ENCODE data around the gene METAP2.

METAP2 gene

DNA sequence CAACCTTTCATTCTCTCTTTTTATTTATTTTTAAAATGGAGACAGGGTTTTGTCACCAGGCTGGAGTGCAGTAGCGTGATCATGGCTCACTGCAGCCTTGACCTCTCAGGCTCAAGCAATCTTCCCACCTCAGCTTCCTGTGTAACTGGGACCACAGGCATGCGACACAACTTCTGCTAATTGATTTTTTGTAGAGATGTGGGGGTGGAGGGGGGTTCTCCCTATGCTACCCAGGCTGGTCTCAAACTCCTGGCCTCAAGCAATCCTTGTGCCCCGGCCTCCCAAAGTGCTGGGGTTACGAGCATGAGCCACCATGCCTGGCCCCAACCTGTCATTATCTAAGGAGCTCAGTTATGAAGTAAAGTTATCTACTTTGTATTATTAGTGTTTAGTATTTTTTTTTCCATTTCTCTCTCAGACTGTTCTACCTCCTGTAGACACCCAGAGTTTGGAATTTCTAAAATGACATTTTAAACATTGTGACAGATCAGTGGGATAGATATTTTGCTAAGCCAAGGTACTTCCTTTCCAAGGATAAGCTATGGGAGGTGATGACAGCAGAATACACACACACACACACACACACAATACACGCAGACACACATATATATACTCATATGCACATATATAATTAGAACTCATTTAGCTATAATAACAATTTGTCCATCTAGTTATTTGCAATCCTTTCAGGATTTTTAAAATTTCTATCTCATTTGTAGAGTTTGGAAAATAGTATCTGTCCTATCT, 79.4 kb downstream of the METAP2 start:
- DNase-seq: no peak

DNA sequence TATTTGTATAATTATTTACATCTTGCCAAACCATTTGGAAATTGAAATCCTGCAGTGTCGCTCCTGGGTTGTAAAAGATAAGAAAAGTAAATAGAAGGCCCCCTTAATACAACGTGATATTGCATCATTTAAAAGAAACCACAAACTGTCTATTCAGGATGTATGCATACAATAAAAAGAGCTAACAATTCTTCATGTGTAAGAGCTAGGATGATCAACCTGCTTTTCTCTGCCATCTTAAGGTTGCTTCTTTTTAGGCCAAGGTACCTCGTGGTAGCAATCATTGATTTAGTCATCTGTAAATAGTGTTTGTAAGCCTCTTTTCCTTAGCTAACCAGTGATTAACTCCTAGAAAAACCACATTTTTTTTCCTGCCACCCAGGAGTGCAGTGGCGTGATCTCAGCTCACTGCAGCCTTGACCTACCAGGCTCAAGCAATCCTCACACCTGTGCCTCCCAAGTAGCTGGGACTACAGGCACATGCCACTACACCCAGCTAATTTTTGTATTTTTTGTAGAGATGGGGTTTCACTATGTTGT, 80.7 kb downstream of the METAP2 start:
- DNase-seq: no peak

DNA sequence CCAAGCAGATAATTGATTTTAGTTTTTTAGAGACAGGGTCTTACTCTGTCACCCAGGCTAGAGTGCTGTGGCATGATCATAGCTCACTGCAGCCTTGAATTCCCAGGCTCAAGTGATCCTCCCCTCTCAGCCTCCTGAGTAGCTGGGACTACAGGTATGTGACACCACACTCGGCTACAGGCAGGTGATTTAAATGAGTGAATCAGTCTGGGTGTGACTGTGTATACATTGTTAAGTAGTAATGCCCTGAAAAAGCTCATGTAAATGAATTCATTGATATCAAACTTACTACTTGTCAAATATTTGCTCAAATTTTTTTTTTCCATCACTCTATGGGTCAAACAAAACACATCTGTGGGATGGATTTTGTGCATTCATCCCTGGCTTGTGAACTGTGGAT, 83.7 kb downstream of the METAP2 start:
- DNase-seq: no peak
